Uterus (tissue), 2 donors: ENCODE results near the gene MAP3K5.

Source experiments
- CTCF ChIP-seq, 4 experiments: fragments of 200-600 bp in 2 of 4; fragments of 450-650 bp in 2 of 4; sonication (generic) in 2 of 4; IDR thresholded peaks; one replicate each; pipeline ENCODE4 v1.5.1; 2016 to 2019; ENCODE audit warnings: antibody characterized with exemption in 4 of 4, mild to moderate bottlenecking in 2 of 4, moderate library complexity in 1 of 4
- POLR2A ChIP-seq, 2 donors: fragments of 450-650 bp; IDR thresholded peaks; one replicate each; pipeline ENCODE4 v1.6.1; 2016; ENCODE audit warnings: antibody characterized with exemption in 2 of 2, mild to moderate bottlenecking in 1 of 2, moderate library complexity in 1 of 2

- TF ChIP-seq CTCF (IDR thresholded peaks at IDR 0.05): no peak
- no peak for TF ChIP-seq POLR2A (IDR thresholded peaks at IDR 0.05)
Measured at GRCh38 chr6:136766274-136766673, 26.0 kb downstream of the MAP3K5 start.
